Ectodermal cell (in vitro differentiated cells): ENCODE results near the gene CD68.

ENCODE experiments used
- H3K27ac ChIP-seq: 2 replicates; pipeline ENCODE4 v1.7.0; 2013; ENCODE audit warnings: mild to moderate bottlenecking, low read depth, low read length; ENCODE audit not compliant: insufficient read depth, poor library complexity, severe bottlenecking
- H3K27me3 ChIP-seq: 2 replicates; pipeline ENCODE4 v1.7.0; 2013; ENCODE audit warnings: mild to moderate bottlenecking, low read length; ENCODE audit not compliant: insufficient read depth, control insufficient read depth, poor library complexity, severe bottlenecking
- H3K36me3 ChIP-seq: one replicate; pipeline ENCODE4 v1.7.0; 2013; ENCODE audit warnings: low read length; ENCODE audit not compliant: control insufficient read depth, insufficient read depth
- H3K4me1 ChIP-seq: one replicate; pipeline ENCODE4 v1.7.0; 2013; ENCODE audit warnings: low read length; ENCODE audit not compliant: control insufficient read depth, insufficient read depth
- H3K4me3 ChIP-seq: 2 replicates; pipeline ENCODE4 v1.7.0; 2013; ENCODE audit warnings: low read depth, low read length, control low read depth; ENCODE audit not compliant: insufficient read depth
- H3K9me3 ChIP-seq: 2 replicates; pipeline ENCODE4 v1.7.0; 2013; ENCODE audit warnings: mild to moderate bottlenecking, low read length, moderate library complexity; ENCODE audit not compliant: control insufficient read depth
- WGBS, 2 experiments: methylation state at CpG; one replicate each; pipeline ENCODE4 v1.1.7; 2013; ENCODE audit warnings: missing lambda C conversion rate in 2 of 2; 5-methylcytosine and 5-hydroxymethylcytosine counted together

Gene CD68

GRCh38 chr17:7551396-7551795 is 28.0 kb upstream of the CD68 start:
- Histone ChIP-seq H3K9me3 (no peaks in the 10 kb centered on the region), H3K4me3 (no peak overlapping the region), H3K27ac (no peak overlapping the region), H3K36me3 (no peaks in the 10 kb centered on the region), H3K4me1 (no peaks in the 10 kb centered on the region), H3K27me3 (peaks cover 20% of the 10 kb centered on the region)
- 90 to 91% methylated on average over 3 to 4 of the region's 4 CpGs for WGBS, 2 experiments

DNA sequence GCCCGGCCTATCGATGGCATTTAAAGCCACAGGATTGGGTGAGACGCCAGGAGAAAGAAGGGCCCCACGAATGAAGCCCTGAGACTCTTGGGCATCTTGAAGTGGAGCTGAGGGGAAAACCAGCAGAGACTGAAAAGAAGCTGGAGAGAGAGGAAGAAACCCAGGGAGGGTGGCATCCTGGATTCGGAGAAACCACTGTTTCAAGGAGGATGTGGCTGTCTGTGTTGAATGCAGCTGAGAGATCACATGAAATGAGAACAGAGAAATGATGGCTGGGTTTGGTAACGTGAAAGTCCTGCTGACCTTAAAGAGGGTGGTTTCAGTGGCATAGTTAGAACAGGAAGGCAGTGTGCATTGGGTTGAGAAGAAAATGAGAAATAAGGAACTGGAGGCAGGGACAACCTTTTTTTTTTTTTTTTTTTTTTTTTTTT is 26.8 kb upstream of the CD68 start:
- no peak overlapping the region for H3K27ac ChIP-seq
- H3K9me3 ChIP-seq, result no peaks in the 10 kb centered on the region
- H3K4me3 ChIP-seq, result no peak overlapping the region
- no peaks in the 10 kb centered on the region for H3K36me3 ChIP-seq
- peaks cover 14% of the 10 kb centered on the region for H3K27me3 ChIP-seq
- 90 to 92% methylated on average over 6 of the region's 6 CpGs for WGBS, 2 experiments
- H3K4me1 ChIP-seq, result peaks cover 7% of the 10 kb centered on the region

- 97 to 100% methylated on average over 1 of the region's 1 CpG for WGBS, 2 experiments
- Histone ChIP-seq H3K27me3 (peaks cover 7% of the 10 kb centered on the region), H3K36me3 (no peaks in the 10 kb centered on the region), H3K4me1 (peaks cover 13% of the 10 kb centered on the region), H3K4me3 (no peak overlapping the region), H3K27ac (no peak overlapping the region), H3K9me3 (no peaks in the 10 kb centered on the region)
Observed at GRCh38 chr17:7553356-7553755, 26.1 kb upstream of the CD68 start.

- Histone ChIP-seq H3K4me1 (peaks cover 13% of the 10 kb centered on the region), H3K4me3 (no peak overlapping the region), H3K27ac (no peak overlapping the region), H3K36me3 (no peaks in the 10 kb centered on the region), H3K27me3 (no peaks in the 10 kb centered on the region), H3K9me3 (no peaks in the 10 kb centered on the region)
- 70 to 71% methylated on average over 10 of the region's 10 CpGs for WGBS, 2 experiments
Observed at GRCh38 chr17:7555320-7555948, 24.0 kb upstream of the CD68 start.

DNA sequence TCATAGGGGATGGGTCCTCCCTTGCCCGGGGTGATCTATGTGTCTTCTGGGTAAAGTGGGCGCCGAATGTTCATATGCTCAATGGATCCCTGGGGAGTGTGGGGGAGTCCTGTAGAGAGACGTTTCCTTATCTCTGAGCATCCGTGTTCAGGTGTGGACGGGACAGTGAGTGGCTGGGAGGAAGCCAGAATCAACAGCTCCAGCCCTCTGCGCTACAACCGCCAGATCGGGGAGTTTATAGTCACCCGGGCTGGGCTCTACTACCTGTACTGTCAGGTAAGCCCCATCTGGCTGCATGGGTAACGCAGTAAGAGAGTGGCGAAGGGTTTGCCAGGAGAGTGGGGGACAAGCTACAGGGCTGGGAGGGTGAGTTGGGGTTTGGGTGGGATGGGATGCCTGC is 22.8 kb upstream of the CD68 start:
- H3K4me3 ChIP-seq, result no peak overlapping the region
- H3K27me3 ChIP-seq, result no peaks in the 10 kb centered on the region
- peaks cover 17% of the 10 kb centered on the region for H3K4me1 ChIP-seq
- H3K27ac ChIP-seq, result no peak overlapping the region
- no peaks in the 10 kb centered on the region for H3K36me3 ChIP-seq
- 96% methylated on average over 12 of the region's 12 CpGs for WGBS, 2 experiments
- no peaks in the 10 kb centered on the region for H3K9me3 ChIP-seq

DNA sequence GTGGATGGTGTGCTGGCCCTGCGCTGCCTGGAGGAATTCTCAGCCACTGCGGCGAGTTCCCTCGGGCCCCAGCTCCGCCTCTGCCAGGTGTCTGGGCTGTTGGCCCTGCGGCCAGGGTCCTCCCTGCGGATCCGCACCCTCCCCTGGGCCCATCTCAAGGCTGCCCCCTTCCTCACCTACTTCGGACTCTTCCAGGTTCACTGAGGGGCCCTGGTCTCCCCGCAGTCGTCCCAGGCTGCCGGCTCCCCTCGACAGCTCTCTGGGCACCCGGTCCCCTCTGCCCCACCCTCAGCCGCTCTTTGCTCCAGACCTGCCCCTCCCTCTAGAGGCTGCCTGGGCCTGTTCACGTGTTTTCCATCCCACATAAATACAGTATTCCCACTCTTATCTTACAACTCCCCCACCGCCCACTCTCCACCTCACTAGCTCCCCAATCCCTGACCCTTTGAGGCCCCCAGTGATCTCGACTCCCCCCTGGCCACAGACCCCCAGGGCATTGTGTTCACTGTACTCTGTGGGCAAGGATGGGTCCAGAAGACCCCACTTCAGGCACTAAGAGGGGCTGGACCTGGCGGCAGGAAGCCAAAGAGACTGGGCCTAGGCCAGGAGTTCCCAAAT is 22.2 kb upstream of the CD68 start:
- H3K27me3 ChIP-seq, result no peaks in the 10 kb centered on the region
- no peaks in the 10 kb centered on the region for H3K36me3 ChIP-seq
- peaks cover 17% of the 10 kb centered on the region for H3K4me1 ChIP-seq
- H3K27ac ChIP-seq, result no peak overlapping the region
- 79% methylated on average over 19 of the region's 19 CpGs for WGBS, 2 experiments
- no peak overlapping the region for H3K4me3 ChIP-seq
- H3K9me3 ChIP-seq, result no peaks in the 10 kb centered on the region

DNA sequence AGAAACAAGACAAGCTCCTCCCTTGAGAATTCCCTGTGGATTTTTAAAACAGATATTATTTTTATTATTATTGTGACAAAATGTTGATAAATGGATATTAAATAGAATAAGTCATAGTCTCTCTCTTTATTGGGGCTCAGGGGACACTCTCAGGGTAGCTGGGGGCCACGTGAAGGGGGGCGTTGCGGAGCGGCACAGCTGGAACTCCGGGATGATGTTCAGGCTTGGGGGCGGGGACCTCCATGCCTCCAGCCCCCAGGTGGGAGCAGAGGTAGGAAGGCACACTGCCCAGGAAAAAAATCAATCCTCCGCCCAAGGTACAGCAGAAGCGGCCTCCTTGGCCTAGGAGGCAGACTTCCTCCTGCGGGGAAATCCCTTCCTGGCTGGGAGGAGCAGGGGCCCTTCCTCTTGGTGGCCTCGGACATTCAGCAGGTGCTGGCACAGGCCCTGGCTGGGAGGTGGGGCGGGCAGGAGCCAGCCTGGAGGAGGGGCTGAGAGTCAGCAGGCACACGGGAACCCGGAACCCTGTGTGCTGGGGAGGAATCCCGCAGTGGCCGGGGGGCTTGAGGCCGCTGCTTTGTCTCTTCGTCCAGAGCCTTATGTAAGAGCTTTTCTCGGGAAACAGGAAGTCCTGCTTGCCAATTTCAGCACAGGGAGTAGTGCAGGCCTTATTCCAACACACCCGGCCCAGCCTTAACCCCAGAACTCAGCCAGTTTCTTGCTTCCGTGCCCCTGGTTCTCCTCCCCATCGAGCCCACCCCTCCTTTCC is 21.5 kb upstream of the CD68 start:
- Histone ChIP-seq H3K36me3 (no peaks in the 10 kb centered on the region), H3K4me3 (no peak overlapping the region), H3K4me1 (peaks cover 23% of the 10 kb centered on the region), H3K9me3 (no peaks in the 10 kb centered on the region), H3K27me3 (no peaks in the 10 kb centered on the region), H3K27ac (no peak overlapping the region)
- 28 to 30% methylated on average over 21 of the region's 21 CpGs for WGBS, 2 experiments

- Histone ChIP-seq H3K4me1 (peaks cover 30% of the 10 kb centered on the region), H3K27ac (no peak within 1 kb of the TSS), H3K27me3 (no peaks in the 10 kb centered on the region), H3K4me3 (no peak within 1 kb of the TSS), H3K36me3 (peaks cover 5% of the 10 kb centered on the region), H3K9me3 (no peaks in the 10 kb centered on the region)
- 88 to 89% methylated on average over 16 of the region's 16 CpGs for WGBS, 2 experiments
Observed at GRCh38 chr17:7558544-7559319, 20.7 kb upstream of the CD68 start, which contains the start of gene TNFSF13. Gene TNFSF13 (plus strand): TSS chr17:7558750. CDS start chr17:7559040, 290 bp downstream.

- Histone ChIP-seq H3K9me3 (no peaks in the 10 kb centered on the region), H3K4me1 (peaks cover 30% of the 10 kb centered on the region), H3K36me3 (peaks cover 12% of the 10 kb centered on the region), H3K27me3 (no peaks in the 10 kb centered on the region), H3K4me3 (no peak overlapping the region), H3K27ac (no peak overlapping the region)
- WGBS, 2 experiments, result 91 to 92% methylated on average over 18 of the region's 18 CpGs
Observed at GRCh38 chr17:7559320-7560171, 19.9 kb upstream of the CD68 start.
